HG03159 (cell line): ENCODE measurements around the gene DPP10.

Source experiments
- ATAC-seq: cut with Tn5 transposase; IDR thresholded peaks from one replicate; pipeline ENCODE4 v1.9.1; 2021; ENCODE audit warnings: mild to moderate bottlenecking, moderate library complexity; ENCODE audit not compliant: unreplicated experiment

The DPP10 gene

DNA sequence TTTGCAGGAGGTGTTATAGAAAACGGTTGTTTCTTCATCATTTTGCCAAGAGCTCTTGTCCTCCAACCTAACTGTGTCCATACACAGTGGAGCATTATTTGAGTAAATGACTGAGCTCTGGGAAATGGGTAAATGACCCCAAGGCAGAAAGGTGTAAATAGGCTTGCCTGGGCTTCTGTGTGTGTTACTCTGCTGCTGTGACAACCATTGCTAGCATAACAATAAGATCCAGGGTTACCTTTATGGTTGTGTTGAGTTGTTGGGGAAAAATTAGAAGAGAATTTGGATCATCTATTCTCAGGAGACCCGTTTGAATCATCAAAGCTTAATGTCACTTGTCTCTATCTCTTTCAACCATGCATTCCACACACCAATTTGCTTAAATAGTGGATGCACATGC lies 672.7 kb downstream of the DPP10 start:
- ATAC-seq: no peak

DNA sequence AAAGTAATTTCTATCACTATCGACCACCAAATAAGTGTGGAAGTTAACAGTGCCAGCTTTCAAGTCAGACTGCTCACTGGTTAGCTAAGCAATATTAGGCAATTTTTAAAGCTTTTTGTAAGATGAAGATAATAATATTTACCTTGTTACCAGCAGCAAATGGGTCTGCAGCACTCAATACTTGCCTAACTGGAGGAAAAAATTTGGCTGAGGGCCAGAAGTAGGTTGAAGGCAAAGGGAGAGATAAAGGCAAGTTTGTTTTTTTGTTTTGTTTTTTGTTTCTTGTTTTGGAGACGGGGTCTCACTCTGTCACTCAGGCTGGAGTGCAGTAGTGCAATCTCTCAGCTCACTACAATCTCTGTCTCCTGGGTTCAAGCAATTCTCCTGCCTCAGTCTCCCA lies 675.9 kb downstream of the DPP10 start:
- no peak for ATAC-seq

DNA sequence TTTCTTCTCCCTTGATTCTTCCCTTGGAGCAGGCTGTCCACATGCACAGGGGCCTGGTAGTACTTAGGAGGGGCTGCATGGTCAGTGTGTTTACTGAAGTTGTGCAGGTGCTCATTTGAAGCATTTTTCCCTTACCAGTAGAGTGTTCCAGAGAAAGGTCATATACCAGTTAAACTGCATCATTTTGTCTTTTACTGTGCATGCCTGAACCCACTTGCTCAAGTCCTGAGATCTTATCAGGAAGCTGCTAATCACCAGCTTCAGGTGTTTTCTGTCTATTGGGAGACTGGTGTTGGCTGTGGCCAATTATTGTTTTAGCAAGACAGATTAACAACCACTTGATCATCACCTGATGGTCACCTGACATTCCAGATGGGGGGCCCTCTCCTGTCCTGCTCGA lies 676.6 kb downstream of the DPP10 start:
- no peak for ATAC-seq

DNA sequence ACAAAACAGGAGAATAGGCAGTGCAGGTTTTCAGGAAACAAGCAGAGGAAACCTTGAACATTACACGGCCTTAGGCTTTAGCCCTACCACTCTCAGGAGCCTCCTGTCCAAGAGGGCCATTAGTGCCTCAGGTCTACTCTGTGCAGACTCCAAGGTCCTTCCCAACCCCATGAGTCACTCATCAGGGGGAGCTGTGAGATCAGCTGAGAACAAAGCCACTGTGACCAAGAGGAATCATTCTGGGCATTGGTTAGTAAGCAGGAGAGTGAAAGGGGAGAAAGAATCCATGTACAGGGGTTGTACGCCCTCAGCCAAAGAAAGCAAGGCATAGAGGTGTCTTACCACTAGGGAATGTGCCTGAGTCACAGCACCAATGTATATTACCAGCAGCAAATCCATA lies 680.3 kb downstream of the DPP10 start:
- ATAC-seq: no peak

DNA sequence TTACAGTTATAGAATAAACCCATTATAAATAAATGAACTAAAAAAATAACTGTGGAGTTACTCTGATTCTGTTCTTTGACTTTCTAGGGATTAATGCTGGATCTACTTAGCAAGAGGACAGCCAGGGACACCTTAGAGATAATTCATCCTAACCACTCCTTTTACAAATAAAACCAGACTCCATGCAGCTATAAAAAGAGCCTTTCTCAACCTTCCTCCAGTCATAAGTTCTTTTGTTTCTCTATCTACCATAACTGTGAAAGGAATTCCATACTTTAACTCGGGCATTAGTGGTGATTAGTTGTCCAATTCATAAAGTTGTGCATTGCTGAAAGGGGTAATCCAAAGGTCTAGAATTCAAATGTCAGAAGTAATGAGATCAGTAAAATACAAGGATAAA lies 682.4 kb downstream of the DPP10 start:
- no peak for ATAC-seq

DNA sequence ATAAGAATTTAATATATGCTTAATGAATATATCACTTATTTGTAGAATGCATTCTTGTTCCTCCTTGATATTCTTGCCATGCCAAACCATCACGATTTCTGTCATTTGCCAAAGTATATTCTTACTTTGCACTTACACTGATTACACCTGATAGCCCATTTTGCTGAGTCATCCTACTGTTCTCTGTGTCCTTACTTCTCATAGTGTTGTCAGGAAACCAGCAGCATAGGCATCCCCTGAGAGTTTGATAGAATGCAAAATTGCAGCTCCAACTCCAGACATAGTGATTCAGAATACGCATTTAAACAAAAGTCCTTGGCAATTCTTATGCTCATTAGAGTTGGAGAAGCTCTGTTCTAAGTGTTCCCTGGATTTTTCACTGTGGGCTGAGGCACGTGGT lies 687.1 kb downstream of the DPP10 start:
- no peak for ATAC-seq

DNA sequence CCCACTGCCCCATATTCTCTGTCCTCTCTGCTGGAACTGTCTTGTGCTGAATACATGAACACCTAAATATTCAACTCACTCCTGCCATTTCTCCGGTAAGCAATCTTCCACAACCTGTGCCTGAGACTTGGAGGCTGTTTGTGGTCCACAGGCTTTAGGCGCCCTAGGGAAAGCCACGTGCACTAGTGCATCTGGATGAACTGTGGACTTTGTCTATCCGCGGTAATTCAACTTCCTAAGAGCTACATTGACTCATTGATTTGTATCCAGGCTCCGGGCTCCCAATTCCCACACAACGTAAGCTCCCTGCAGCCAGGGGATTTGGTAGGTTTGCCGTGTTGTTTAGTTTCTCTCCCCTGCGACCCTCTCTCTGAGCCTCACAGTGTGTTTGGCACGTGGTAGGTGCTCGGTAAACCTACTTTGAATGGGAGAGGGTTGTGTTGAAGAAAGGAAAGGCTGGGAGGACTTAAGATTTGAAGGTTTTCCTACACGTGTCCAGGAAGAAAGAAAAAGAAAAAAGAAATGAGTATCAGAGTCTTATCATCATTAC lies 718.2 kb downstream of the DPP10 start:
- ATAC-seq: no peak

DNA sequence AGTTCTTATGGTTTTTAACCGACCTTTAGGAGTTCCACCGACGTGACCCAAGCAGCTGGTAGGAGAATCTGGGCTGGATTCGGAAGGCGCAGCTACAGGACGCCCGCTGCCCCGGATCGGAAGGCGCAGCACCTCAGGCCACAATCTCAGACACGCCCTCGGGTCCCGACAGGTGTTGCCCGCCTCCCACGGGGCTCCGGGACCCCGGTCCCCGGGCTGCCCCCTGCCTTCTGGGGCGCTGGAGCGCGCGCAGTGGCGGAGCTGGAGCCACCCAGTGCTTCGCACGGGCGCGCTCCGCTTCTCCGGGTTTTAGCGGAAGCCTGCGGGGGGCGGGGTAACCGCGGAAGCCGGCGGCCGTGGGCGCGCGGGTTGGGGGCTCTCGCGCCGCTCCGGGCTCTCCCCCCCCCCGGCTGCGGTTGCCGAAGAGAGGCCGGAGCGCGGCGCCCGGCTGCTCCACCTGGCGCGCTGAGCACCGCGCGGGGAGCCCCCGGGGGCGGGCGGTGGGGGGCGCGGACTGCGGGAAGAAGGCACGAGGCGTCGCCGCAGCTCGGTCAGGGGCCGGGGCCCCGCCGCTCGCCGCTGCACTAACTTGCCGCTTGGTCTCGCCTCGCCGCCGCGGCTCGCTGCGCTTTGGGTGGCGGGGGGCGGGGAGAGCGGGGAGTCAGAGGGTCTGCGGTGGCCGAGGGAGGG lies 718.8 kb downstream of the DPP10 start:
- no peak for ATAC-seq

DNA sequence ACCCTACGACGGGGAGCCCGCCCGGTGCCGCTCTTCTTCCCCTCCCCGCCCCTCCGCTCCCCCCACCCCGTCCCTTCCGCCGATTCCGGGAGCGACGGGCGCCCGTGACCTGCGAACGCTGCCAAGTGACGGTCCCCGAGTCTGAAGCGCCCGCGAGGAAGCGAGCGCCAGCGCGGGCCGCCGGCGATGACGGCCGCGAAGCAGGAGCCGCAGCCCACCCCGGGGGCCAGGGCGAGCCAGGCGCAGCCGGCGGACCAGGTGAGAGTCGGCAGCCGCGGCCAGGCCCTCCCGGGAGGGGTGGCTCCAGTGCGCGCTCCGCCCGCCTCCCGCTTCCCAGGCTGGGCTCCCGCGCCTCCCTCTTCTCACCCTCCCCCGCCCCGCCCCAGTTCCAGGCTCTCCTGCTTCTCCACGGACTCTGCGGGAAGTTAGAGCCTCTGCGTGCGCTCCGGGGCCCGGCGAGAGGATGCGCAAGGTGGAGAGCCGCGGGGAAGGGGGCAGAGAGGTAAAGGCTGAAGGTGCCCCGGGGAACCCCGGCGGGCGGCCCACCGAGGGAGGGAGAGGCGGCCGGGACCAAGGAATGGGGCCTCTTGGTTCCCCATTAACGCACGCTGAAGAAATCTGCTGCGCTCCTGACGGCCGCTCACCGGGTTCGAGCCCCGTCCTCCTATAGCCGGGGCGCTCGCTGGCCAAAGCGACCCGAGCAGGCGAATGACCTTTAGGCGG lies 719.5 kb downstream of the DPP10 start:
- ATAC-seq: no peak

DNA sequence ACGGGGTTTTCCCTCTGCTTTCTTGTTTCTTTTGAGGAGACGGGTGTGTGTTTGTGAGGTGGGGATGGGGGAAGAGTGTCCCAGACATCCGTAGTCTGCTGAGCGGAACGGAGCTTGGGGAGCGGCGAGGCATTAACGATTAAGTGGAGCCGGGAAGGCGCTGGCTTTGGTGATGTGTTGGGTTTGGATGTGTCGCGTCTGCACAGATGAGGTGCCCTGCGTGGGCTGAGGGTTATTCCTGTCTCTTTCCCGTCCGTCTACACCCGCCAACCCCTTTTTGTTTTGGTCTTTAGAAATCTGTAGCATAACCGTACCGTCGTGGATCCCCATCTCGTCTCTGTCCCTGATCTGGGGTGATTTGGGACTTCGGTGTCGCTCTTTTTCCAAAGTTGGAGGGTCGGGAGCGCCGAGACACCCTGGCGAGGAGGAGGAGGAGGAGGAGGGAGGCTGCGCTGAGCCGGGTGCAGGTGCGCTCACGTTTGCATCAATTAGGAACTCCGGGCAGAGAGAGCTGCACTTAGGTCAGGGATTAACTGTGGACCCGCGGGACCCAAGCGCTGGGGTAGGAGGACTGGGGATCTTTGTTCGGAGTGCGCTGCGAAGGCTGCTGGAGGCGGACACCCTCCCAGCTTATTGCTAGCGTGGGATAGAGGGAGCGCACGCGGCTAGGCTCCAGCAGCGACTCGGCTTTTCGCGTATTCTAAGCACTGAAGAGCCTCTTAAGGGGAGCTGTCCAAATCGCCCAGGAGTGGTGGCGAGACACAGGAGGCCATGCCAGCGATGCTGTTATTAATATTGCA lies 720.3 kb downstream of the DPP10 start:
- no peak for ATAC-seq

DNA sequence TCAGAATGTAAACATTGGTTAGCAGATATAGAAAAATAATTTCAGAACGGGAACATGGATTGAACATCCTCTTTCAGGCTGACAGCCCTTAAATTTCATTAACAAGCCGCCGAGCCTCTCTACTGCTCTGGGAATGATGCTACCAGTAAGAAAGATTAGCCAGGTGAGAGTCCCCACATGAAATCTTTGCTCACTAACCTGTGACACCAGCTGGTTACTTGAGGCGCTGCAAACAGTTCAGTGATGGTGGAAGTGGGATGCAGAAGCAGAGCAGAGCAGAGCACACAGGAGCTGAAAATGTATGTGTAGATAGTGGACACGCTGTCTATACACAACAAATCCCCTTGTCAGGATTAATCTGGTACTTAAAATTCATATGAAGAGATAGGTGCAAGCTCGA lies 721.1 kb downstream of the DPP10 start:
- no peak for ATAC-seq

DNA sequence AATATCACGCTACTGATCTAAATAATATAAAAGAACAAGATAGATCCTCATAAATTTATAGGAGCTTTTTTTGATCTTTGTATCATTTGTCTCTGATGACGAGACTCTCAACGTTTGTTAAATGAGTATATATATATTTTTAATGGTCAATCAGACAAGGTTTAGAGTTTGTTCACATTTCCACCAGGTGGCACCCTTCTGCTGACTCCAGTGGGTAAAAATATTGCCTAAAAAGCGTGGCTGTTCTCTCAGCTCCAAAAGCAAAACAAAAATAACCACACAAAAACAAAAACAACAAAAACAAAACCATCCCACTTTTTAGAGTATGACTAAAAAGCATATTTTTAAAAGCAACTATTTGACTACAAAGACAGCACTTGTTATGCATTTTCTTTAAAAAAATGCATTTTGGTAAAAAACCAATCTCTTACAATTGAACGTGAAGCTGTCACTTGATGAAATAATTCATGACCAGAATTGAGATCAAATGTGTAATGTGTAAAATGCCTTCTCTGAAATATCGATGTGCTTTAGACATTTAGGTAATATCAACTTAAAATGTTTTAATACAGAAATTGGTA lies 723.2 kb downstream of the DPP10 start:
- ATAC-seq: no peak

DNA sequence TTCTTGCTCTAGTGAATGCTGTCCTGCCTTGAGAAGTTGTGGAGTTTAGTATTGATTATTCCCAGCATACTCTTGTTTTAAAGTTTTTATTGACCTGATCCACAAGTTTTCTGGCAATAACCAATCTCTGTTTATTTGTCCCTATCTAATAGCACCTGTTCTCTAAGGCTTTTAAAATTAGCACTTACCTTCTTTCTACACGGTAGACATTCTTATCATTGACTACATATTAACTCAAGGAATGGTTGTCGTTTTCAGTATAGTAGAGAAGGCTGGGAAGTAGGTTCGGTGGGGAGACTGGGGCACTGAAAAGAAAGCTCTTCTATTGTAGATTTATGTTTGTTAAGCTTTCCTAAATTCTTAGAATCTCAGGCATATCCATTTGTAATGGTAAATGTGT lies 726.0 kb downstream of the DPP10 start:
- no peak for ATAC-seq

DNA sequence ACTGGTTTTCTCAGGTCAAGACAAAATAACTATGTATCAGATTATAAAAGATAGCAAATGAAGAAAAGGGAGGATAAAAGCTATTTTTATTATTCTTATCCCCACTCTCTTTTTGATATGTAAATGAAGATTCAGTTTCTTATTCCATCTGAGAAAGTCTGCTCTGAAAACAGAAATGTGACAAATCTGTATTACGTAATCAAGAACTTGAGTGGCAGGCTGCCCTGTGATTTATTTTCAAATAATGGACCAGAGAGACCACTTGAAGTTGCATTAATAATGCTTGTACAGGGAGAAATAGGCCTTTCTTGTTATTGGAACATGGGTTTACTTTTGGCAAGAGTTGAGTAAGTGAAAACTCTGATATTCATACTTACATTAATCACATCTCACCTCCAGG lies 727.4 kb downstream of the DPP10 start:
- ATAC-seq: no peak

DNA sequence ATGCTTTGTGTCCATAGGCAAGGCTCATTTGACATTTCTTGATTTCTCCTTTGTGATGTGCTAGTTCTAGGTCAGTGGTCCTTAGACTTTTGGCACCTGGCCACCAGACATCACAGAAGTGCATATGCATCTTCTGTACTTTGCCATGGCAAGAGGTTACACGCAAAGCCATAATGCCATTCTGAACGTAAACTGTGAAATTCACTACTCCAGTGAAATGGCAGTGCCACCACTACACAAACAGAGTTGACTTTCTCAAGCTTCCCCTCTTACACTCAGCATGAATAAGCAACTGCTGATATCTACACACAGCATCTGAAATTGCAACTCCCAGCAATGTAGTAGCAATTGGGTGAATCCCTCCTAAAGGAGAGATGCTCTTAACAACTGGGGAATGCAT lies 729.3 kb downstream of the DPP10 start:
- no peak for ATAC-seq

DNA sequence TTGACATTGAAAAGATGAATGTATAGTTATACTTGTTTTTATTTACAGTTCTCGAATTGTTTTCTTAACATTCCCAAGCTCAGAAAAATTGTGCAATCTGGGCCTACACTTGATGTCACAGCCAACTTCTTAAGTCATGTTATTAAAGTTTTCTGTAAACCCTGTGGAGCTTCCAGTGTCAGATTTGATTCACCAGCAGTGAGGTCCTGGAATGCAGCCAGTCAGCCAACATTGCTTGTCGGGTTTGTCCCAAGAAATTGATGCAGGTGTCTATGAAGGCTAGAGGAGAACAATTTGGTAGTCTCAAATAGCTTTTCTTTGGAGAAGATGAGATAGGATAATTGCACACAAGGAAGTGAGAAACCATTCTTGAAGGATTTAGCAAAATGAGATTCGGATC lies 732.2 kb downstream of the DPP10 start:
- ATAC-seq: no peak

DNA sequence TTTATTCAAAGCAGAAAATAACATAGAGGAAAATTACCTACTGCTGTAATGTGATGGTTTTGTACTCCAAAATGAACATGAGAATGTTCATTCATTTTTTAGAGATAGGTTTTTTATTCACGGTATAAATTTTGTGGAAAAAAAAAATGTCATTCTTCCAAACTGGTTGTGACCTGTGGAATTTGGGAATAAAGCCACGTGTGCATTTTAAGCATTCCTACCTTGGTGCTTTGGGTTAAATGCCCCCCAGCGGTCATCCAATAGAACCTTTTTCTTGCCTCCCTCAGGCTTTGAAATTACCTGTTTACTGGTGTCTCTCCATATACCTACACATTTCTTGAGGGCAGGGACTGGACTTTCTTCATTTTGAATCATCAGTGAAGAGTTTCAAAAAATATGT lies 740.7 kb downstream of the DPP10 start:
- ATAC-seq: no peak

DNA sequence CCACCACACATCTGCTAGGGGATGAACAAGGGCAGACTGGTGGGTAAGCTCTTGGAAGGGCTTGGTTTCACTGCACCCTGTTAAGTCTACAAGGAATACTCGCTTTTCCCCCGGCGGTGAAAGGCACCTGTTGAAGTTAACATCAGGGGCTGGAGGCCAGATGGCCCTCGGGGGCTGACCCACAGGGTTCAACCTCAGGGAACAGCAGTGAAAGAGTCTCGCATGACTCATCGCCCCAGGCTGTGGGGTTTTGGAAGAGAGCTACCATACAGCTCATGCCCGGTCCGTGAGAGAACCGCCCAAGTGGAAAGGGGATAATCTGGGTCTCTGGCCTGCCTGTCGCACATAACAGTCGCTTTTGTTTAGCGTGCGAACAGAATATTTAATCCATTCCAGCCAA lies 748.0 kb downstream of the DPP10 start:
- no peak for ATAC-seq

DNA sequence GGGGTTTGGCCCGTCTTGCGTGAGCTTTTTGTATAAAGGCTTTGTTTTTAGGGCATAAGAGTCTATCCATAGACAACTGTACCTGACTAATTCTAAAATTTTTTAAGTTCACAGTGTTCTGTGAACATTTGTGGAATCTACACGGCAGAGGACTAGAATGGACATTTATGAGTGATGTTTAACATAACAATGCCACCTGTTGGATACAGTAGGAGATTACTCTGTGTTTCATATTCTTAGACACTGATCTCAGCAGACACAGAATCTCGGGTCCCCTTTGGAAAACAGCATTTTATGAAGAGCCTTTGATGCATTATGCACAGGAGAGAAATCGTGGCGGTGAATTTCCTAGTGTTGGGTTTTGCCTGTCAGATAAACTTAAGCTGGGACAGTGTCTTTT lies 752.2 kb downstream of the DPP10 start:
- no peak for ATAC-seq

DNA sequence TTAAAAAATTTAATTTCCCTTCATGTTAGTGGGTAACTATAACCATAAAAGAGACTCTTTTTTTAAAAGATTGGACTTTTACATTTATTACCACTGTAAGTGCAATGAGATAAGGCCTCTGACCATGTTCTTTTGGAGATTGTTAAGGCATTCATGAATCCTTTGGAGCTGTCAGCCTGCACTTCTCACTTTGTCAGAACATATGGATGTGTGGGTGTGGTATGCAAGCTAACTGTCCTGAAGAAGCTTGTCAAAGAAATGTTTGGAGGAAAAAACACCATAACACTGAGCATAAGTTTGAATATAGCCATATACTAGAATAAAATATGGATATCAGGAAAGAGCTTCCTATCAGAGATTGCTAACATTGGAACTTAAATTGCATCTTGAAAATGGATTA lies 754.1 kb downstream of the DPP10 start:
- no peak for ATAC-seq

DNA sequence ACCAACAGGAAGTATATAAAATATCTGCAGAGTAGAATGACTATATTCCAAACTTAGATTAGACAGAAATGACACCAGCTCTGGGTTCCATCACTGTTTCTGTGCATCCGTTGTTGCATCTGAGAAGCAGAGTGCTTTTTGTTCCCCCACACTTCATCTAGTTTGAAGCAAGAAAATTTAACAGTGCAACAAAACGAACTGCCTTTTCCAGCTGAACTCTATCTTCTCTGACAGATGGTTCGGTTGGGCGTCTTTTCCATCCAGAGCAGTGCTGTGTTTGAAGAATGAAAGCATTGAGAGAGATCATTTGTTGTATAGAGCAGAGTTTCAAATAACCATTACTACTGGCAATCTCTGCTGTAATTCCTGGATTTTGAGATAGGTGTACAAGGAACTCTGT lies 757.5 kb downstream of the DPP10 start:
- ATAC-seq: no peak
